Femur (tissue), 1 donor: Measurements from ENCODE around the gene PLXNA2.

Experiments
- DNase-seq: peaks from one replicate; pipeline ENCODE4 v3.0.0-alpha.2; 2017

PLXNA2 gene

DNA sequence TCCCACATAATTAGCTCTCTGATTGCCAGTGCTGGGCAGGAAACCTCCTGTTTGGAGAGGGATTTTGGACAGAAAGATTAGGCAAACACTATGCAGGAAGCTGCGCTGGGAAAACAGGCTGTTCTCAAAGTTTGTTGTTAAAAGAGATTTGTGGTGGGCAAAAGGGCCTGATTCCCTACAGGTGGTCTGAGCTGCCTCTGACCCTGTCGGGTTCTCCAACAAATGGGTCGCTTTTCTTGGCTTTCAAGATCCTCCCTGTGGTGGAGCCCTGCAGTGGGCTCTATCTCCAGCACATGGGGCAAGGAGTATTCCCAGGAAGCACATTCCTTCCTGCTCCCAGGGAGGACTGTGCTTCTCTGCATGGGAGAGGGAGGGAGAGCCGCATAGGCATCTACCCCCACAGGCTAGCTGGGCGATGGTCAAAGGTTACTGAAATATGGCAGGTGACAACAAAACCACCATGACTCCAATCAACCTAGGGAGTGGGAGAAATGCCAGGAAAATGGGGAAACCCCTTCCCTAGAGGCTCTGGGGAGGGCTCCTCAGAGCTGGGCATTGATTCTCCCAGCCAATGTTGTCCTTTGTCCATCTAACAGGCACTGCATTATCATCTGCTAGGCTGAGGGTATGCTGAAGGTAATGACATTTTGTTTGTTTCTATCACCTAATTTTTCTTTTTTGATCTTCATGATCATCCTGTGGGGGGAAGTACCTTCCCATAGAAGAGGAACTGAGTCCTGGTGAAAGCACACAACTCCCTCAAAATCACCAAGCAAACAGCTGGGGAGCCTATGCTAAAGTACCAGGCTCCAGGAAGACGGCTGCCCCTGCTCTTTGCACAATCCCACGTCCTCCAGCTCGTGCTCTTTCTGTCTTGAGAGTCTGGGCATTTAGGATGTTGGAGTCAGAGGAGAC lies 85.3 kb downstream of the PLXNA2 start:
- DNase-seq: no peak

DNA sequence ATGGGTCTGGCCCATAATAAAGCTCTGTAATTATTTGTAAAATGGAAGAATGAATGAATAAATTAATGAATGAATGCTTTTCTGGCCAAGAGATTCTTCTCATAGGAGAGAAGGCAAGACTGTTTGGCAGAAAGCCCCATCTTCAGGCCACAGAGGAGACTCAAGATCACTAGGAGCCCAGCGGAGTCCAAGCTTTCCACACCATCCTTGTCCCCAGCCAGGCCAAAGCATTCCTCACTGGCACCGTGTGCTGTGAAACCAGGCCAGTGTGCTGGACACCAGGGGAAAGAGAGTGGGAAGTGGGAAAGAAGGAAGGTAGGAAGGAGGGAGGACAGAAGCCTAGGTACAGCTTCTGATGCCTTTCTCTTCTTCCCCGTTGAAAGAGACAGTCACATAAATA lies 86.4 kb downstream of the PLXNA2 start:
- no peak for DNase-seq

DNA sequence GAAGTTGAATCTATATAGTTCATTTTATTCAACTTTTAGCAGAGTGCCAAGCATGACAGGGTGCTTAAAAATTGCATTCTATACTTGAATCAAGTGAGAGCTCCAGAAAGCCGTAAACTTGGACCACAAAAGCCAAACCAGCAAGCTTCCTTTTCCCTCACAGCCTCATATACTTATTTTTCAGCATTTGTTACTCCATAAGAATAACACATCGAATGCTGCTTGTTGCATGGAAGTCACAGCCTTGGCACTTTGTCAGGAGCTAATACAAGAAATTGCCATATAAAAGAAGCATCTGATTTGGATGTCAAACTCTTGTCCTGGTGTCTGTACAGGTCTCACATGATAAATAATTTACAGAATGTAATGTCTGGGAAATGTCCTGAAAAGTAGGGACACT lies 87.4 kb downstream of the PLXNA2 start:
- DNase-seq: no peak

DNA sequence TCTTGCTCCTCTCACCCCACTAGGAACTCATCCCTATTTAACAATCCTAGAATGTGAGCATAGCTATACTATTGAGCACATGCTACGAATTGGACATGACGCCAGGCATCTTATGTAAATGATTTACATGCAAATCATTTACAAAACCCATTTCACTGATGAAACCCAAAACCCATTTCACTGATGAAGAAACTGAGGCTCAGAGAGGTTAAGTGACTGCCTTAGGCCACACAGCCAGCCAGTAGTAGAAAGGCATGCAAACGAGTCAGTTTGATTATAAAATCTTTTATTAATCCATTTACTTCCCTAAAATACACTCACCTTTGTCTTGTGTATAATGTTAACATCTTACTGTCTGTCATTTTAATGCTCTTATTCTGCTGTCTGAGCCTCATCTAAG lies 87.9 kb downstream of the PLXNA2 start:
- DNase-seq: no peak

DNA sequence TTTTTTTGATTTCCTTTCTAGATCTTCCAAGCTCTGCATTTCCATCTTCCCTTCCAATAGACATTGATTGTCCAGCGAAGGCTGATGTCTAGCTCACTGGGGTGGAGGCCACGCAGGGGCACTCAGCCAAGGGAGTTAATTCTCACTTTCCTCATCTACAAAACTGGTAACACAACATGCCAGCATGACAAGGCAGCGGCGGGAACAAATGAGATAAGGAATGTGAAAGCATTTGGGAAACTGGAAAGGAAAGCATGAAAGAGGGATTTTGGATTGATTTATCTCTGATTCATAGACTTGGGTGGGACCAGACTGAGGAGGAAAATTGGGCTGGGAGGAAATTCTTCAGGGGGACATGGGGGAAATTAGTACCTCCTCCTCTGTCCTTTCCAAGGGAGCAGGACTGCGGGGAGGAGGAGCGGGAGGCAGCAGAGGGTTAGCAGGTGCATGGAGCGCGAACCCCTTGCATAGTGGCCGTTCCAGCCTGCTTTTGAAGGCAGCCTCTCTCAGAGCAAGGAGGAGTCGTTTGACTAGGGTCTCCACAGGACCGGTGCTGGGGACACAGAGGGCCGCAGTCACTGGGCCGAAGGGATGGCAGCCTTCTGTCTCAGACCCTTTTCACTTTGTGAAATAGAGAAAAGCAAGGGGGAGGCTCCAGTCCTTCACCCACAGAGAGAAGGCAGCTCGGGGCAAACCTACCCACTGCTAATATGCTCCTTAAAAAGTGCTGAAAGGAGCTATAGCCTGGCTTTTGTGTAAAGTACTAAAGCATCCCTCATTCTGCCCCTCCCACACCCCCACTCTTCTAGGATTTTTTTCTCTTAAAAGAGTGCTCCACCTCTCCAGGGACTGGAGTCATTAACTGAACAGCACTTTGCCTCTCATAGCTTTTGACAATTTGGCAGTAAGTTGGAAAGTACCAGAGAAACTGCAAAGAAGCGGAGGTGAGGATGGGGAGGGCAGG lies 89.2 kb downstream of the PLXNA2 start:
- no peak for DNase-seq

DNA sequence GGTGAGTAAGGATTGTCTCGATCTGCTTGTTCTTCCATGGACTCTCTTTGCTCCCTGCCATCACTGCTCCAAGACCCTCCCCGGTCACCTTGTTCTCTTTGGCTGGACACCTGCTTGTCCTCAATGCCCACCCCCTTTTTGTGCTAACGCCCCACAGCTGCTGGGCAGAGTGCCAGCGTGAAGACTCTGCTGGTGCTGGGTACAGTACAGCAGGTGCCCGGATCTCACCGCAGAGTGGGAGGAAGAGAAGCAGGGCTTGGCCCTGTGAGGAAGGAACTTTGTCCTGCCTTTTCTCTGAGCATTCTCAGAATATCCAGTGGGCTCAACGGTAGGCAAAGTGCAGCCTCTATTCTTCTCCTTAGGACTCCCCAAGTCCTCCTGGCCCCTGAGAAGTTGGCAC lies 90.1 kb downstream of the PLXNA2 start:
- no peak for DNase-seq

DNA sequence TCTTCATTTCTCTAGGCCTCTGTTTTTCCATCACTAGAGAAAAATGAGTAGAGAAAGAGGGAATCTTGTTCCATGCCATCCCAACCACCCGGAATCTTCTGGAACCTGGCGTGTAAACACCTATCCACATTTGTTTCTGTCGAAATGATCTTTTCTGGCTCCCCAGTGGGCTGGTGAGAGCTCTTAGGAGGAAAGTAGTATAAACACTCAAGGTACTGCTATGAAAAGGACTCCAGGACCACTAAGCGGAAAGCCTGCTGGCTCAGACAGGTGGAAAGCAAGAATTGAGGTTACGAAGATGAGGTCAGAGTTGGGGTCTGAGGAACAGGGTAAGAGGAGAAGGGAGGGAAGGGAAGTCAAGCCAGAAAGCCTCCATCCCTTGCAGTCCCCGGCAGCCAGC lies 90.8 kb downstream of the PLXNA2 start:
- no peak for DNase-seq

DNA sequence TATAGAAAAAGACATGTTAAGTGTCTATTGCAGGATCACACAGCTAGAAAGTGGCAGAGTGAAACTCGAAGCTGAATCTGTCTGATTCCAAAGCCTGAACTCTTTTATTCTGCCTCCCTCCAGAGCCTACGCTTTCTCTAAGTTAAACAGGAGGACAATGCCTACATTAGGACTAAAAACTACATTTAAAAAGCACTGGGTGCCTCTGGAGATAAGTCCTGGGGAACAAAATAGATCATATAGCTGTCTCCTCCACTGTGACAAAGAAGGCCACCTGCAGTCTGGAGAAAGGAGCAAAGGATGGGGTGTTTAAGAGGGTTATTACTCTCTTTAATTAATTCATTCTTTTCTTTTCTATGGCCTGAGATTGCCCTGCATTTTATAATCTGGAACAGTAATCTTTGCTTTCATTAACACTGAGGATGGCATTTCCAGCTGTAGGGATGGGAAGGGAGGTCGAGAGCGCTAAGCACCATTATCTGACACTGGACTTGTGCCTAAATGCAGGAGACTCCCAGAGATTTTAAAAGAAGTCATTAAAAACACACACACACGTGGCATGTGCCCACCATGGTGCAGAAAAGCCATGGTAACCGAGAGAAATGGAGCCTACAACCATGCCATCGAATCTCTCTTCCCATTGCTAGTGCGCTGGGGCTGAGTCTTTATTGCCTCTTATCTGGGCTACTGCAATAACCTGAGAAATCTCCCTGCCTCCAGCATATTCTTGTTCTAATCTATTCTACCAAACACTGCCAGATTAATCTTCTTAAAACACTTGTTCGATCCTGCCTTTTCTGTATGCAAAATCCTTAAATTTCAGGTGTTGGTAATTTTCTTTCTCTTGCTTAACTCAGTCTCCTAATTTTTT lies 92.2 kb downstream of the PLXNA2 start:
- DNase-seq: no peak

DNA sequence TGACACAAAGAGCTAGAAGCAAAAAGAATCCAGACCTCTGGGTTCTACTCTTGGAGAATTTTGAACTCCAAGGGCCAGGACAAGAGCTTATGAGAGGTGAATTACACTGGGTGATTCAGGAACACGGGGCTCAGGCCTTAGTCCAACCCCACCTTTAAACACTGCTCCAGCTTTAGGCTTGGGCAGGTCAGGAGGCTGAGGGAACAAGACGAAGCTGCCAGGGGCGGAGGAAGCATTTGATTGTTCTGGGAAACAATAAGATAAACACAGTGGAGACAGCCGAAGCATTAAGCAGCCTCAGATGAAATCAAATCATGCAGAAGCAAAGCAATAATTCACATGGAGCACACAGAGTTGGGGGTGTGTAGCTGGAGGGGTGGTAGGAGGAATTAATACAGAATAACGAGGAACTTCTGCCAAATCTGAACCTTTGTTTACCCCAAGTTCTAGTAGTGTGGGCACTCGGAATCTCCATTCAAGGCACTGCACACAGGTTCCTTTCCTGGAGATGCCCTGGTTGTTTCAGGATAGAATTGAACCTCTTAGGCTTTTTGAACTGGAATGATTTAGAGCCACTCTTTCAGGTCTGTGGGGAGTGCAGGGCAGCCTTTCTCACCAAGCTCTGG lies 93.2 kb downstream of the PLXNA2 start:
- no peak for DNase-seq

DNA sequence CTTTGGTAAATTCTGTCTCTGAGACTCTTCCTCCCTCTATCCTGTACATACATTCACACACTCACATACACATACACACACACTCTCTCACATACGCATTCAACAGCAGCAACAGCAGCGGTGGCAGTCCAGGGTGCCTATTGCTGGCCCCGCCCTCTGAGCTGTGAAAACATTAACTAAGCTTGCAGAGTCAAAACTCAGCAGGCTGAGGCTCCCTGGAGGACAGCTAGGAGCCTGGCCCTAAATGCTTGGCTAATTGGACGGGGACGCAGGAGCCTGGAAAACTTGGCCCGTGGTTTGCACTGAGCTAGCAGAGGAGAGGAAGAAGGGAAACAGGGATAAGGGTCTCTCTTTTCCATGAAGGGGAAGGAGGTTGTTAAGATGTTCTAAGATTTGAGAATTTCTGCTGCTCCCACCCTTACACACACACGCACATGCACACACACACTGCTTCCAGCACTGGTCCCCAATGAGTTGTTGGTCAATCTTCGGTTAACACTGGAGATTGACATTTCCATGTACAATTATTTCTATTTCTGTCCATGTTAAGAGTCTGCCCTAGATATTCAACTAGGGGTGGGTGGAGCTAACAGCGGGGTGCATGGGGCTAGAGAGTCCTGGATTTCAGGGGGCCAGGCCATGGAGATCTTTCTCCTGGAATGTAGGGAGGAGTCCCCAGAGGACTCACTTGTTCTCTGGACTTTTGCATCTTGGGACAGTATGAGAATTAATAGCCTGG lies 94.2 kb downstream of the PLXNA2 start:
- peak; percentile 58 for DNase-seq

DNA sequence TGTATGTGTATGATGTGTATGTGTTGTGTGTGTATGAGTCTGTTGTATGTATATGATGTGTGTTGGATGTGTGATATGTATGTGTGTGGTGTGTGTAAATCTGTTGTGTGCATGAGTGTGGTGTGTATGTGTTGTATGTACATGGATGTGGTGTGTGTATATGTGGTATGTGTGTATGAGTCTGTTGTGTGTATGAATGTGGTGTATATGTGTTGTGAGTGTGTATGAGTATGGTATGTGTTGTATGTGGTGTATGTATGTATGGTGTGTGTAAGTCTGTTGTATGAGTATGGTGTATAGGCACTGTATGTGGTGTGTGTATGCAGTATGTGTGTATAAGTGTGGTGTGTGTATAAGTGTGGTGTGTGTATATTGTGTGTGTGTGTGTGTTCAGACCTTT lies 95.0 kb downstream of the PLXNA2 start:
- DNase-seq: no peak

DNA sequence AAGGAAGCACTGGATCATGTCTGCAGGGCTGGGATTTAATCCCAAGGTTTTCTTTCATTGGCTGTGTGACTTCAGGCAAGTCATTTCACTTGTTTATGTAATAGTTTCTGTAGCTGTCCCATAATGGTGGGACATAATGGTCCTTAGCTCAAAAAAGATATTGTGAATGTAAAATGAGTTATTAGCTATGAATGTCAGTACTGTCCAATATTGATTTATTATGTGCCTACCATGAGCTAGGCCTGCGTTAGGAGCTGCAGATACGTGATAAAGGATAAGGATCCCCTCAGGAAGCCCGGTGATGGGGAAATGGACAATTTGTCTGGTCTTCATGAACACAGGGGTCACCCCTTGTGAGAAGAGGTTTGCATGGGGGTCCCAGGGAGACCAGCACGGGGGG lies 95.8 kb downstream of the PLXNA2 start:
- no peak for DNase-seq

DNA sequence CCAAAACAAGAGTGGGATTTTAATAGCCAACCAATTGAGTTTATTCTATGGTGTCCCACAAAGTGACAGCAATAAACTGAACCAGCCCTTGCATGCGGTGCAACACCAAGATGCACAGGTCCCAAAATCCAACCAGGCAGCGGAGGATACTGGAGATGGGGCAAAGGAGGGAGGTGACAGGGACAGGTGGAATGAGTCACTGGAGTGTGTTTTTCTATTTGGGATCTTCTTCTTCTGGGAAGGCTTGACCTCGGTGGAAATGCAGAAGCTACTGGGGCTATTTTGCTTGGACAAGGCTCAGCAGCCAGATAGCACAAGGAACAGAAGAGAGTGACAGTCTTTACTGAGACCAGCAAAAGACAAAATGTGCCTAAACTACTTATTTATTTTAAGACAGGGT lies 97.5 kb downstream of the PLXNA2 start:
- no peak for DNase-seq

DNA sequence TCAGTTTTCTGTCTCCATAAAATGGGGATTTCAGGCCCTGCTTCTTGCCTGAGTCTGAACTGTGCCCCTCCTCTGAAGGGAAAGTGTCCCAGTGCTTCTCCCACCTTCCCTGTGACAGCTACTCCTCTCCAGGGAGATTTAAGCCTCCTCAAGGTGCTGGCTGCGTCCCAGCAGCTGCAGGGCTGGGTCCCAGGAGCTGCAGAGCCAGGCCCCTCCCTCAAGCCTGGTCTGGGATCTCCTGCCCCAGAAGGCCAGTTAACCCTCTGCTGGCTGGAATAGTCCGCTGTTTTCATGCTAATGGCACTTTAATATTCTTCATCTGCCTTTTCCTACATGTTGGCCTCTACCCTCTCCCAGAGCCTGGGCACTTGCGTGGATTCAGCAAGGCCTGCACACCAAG lies 99.0 kb downstream of the PLXNA2 start:
- no peak for DNase-seq

DNA sequence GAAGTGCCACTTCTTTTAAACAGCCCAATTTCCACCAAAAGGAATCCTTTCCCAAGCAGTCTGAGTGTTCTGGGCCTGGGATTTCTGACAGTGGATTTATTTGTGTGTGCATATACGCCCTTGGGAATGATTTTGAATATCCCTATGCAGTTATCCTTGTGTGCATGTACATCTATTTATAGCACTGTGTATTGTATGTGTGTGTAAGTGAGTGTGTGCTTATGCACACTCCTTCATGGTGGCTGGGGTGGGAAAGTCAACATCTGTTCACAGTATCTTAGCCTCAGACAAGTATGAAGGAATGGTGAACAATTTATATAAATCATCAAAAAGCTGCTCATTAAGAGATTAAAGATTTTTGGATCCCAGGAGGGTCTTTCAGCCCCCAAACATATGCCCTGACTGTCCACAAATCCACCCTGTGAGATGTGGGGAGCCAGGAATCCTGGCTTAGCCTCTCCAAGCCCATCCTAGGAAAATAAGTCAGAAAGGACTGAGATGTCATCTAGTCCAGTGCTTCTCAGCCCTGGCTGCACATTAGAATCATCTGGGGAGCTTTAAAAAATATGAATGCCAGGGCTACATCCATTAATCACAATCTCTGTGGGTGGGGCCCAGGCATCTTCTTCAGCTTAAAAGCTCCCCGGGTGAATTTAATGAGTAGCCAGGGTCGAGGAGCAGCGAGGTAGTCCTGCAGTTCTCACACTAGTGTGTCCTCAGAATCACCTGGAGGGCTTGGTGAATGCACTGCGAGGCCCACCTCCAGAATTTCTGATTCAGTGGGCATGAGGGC lies 101.4 kb downstream of the PLXNA2 start:
- DNase-seq: no peak

DNA sequence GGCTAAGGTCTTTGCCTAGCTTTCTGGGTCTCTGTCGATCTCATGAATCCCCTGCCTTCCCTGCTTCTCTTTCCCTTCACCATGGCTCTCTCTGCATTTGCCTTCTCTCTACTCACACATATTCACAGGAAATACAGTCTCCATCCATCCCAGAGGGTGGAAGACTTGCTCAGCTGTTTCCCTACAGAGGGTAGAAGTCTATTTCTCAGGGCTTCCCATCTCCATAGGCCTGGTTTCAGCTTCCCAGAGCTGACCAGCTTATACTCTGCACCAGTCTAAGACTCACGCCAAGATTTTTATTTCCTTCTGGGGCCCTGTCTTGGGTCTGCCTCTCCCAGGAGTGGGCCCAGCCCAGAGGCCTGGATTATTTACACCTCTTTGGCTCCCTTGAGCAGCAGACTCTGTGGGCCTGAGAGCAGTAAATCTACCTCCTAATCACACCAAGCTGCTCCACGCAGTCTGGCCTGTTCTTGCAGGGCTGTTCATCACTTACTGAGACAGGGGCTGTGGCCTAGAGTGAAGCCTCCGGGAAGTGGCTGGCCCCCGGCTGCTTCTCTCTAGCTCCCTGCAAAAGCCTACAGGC lies 102.5 kb downstream of the PLXNA2 start:
- DNase-seq: peak; percentile 46

DNA sequence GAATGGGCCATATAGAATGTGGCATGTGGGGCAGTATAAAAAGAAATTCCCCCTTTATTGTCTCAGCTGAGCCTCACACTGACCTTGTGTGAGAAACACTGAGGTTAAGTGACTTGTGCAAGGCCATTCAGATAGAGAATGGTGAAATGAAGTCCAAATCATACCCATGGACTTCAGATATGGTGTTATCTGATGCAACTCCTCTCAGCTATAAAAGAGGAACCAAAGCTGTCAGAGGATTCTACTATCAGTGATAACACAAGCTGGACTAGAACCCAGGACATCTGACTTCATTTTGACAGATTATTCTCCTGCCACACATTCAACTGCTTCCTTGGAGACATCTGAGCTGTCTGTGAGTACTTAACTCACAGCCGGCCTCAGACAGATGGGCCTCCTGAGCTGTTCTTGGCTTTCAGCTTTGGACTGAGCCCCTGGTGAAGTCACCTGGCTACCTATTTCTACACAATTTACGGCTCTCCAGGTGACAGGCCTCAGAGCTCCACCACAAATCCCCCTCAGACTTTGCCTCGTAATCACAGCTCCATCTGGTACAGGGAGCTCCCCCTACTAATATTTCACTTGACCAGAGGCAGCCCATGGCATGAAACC lies 104.6 kb downstream of the PLXNA2 start:
- DNase-seq: no peak

DNA sequence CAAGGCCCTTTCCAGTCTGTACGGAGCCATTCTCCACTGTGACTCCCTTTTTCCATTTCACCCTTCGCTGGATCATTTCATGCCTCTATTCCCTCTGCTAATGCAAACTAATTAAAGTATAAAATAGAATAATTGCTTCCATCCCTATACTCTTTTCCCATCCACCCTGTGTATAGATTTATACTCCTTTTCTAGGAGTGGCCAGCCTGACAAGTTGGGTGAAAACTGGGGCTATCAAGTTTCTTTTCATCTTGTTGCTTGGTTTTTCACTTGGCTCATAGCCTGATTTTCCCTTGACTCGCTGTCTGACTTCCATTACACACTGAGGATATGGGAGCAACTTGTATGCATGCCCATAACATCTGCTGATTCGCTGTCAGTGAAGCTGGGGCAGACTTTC lies 107.0 kb downstream of the PLXNA2 start:
- DNase-seq: no peak

DNA sequence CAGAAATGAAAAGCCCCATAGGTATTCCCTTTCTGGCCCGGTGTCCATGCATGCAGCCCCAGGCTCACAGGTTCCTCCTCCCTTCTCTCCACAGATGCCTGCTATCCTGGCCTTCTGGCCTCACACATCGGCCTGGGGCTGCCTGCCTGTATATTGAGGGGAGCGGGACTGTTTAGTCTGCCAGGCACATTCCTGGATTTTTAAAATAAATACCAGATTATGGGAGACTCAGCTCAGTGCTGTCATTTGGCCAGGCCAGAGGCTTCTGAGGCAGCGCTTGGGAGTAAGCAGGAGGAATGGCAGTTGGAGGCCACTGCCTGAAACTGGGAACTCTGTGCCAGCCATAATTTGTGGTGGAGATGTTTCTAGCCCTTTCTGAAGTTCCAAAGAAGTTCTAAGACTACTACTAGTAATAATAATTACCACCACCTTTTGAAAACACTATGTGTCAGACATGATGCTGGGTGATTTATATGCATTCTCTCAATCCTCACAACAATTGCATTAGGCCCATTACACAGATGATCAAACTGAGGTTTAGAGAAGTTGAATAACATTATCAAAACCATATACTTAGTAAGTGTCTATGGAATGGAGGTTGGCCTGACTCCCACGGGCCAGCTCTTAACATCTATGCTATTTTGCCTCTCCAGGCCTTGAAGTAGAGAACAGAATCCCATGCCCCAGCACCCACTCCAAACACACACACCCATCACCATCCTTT lies 107.6 kb downstream of the PLXNA2 start:
- DNase-seq: peak; percentile 62
